WERI-Rb-1 (cell line): Measurements from ENCODE around the gene RUSC2.

Source experiments
- DNase-seq: peaks from one replicate; pipeline ENCODE4 v3.0.0-alpha.2; 2020
- H3K27ac ChIP-seq: fragments of 250-450 bp; sonication (Bioruptor Pico); 2 replicates; pipeline ENCODE4 v1.5.1; 2020; ENCODE audit warnings: mild to moderate bottlenecking, moderate library complexity
- H3K27me3 ChIP-seq: fragments of 250-450 bp; sonication (Bioruptor Pico); 2 replicates; pipeline ENCODE4 v1.5.1; 2021; ENCODE audit warnings: mild to moderate bottlenecking, low read depth, moderate library complexity; ENCODE audit not compliant: insufficient read depth, severe bottlenecking
- H3K36me3 ChIP-seq: fragments of 250-450 bp; sonication (Bioruptor Pico); 2 replicates; pipeline ENCODE4 v1.5.1; 2020; ENCODE audit warnings: mild to moderate bottlenecking, moderate library complexity
- H3K4me3 ChIP-seq: 2 replicates; pipeline ENCODE4 v1.5.1; 2011; ENCODE audit warnings: low read depth, mild to moderate bottlenecking, control low read depth, low read length
- H3K9me3 ChIP-seq: fragments of 250-450 bp; sonication (Bioruptor Pico); 2 replicates; pipeline ENCODE4 v1.5.1; 2021; ENCODE audit warnings: mild to moderate bottlenecking, moderate library complexity; ENCODE audit not compliant: severe bottlenecking
- CTCF ChIP-seq: IDR thresholded peaks from 2 replicates; pipeline ENCODE4 v1.5.1; 2011; ENCODE audit warnings: low read depth, mild to moderate bottlenecking, control low read depth, inconsistent platforms, low read length

The RUSC2 gene

GRCh38 chr9:35499029-35499700, 9.3 kb downstream of the RUSC2 start:
- TF ChIP-seq CTCF: no peak
- H3K36me3 ChIP-seq: no peaks in the 10 kb centered on the region
- DNase-seq: no peak
- no peaks in the 10 kb centered on the region for H3K9me3 ChIP-seq
- no peak overlapping the region for H3K27ac ChIP-seq
- H3K4me3 ChIP-seq: no peak overlapping the region
- no peaks in the 10 kb centered on the region for H3K27me3 ChIP-seq

GRCh38 chr9:35499701-35500030, 9.8 kb downstream of the RUSC2 start:
- Histone ChIP-seq H3K27ac (no peak overlapping the region), H3K27me3 (no peaks in the 10 kb centered on the region), H3K4me3 (no peak overlapping the region), H3K9me3 (no peaks in the 10 kb centered on the region), H3K36me3 (no peaks in the 10 kb centered on the region)
- DNase-seq: no peak
- no peak for TF ChIP-seq CTCF

DNA sequence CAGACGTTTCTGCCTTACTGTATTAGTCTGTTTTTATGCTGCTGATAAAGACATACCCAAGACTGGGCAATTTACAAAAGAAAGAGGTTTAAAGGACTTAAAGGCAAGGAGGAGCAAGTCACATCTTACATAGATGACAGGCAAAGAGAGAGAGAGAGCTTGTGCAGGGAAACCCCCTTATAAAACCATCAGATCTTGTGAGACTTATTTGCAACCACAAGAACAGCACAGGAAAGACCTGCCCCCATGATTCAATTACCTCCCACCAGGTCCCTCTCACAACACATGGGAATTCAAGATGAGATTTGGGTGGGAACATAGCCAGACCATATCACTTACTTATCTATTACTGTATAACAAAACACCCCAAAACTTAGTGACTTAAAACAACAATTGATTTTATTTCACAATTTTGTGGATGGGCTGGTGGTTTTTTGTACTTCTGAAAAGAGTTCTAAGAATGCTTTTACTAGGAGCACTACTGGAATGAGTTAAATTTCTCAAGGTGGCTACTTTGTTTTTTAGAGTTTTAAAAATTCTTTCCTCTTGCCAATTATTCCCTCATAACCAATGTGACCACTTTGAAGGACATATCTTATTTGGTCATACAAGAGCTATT, 10.3 kb downstream of the RUSC2 start:
- Histone ChIP-seq H3K36me3 (no peaks in the 10 kb centered on the region), H3K4me3 (no peak overlapping the region), H3K27ac (no peak overlapping the region), H3K9me3 (no peaks in the 10 kb centered on the region), H3K27me3 (no peaks in the 10 kb centered on the region)
- no peak for DNase-seq
- TF ChIP-seq CTCF: no peak

- no peak for TF ChIP-seq CTCF
- no peak overlapping the region for H3K27ac ChIP-seq
- no peaks in the 10 kb centered on the region for H3K9me3 ChIP-seq
- H3K36me3 ChIP-seq: no peaks in the 10 kb centered on the region
- no peaks in the 10 kb centered on the region for H3K27me3 ChIP-seq
- no peak overlapping the region for H3K4me3 ChIP-seq
- DNase-seq: no peak
These were observed 12.0 kb downstream of the RUSC2 start for GRCh38 chr9:35501946-35502345.

DNA sequence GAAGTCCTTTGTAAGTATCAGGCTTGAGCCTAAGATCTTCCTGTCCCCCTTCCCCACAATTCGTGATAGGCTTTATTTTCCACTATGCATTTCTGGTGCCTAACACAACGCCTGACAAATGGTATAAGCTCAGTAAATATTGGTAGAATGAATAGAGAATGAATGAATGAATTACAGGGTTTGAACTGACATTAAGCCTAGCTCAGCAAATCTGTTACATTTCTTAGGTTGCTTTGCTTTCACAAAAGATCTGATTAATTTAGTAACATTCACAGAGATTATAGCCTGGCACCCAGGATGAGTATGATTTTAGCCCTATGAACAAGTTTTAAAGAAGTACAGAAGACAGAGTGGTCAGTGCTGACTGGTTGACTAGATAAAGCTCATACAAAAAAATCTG, 16.4 kb downstream of the RUSC2 start:
- DNase-seq: no peak
- TF ChIP-seq CTCF: no peak
- H3K4me3 ChIP-seq: no peak overlapping the region
- no peaks in the 10 kb centered on the region for H3K27me3 ChIP-seq
- H3K36me3 ChIP-seq: no peaks in the 10 kb centered on the region
- H3K9me3 ChIP-seq: no peaks in the 10 kb centered on the region
- H3K27ac ChIP-seq: no peak overlapping the region

GRCh38 chr9:35508069-35508468, 18.2 kb downstream of the RUSC2 start:
- Histone ChIP-seq H3K4me3 (no peak overlapping the region), H3K9me3 (no peaks in the 10 kb centered on the region), H3K27me3 (no peaks in the 10 kb centered on the region), H3K36me3 (no peaks in the 10 kb centered on the region), H3K27ac (no peak overlapping the region)
- TF ChIP-seq CTCF: no peak
- DNase-seq: no peak
